NT2/D1 (cell line): Measurements from ENCODE around the gene SYNPR.

Experiments used
- SUZ12 ChIP-seq: IDR thresholded peaks from 2 replicates; pipeline ENCODE4 v1.6.1; 2011; ENCODE audit not compliant: insufficient read length, insufficient read depth; ENCODE audit errors: extremely low read depth
- ZNF274 ChIP-seq: IDR thresholded peaks from 2 replicates; pipeline ENCODE4 v1.6.1; 2011; ENCODE audit warnings: mild to moderate bottlenecking, low read depth, low read length

GRCh38 chr3:63500196-63500595 lies 222.1 kb downstream of the SYNPR start:
- no peak for TF ChIP-seq ZNF274
- TF ChIP-seq SUZ12 = no peak
